AG09319 (cell line): Measurements from ENCODE around the gene SLC12A6.

Source experiments
- DNase-seq: peaks from one replicate; pipeline ENCODE4 v3.0.0-alpha.2; 2010; ENCODE audit warnings: low read depth; ENCODE audit errors: extremely low read depth
- TF ChIP-seq, protein P1 (sequence below): IDR thresholded peaks from 2 replicates; pipeline ENCODE4 v1.5.1; 2011; ENCODE audit warnings: low read depth, mild to moderate bottlenecking, inconsistent platforms, low read length, moderate library complexity

SLC12A6 gene

DNA sequence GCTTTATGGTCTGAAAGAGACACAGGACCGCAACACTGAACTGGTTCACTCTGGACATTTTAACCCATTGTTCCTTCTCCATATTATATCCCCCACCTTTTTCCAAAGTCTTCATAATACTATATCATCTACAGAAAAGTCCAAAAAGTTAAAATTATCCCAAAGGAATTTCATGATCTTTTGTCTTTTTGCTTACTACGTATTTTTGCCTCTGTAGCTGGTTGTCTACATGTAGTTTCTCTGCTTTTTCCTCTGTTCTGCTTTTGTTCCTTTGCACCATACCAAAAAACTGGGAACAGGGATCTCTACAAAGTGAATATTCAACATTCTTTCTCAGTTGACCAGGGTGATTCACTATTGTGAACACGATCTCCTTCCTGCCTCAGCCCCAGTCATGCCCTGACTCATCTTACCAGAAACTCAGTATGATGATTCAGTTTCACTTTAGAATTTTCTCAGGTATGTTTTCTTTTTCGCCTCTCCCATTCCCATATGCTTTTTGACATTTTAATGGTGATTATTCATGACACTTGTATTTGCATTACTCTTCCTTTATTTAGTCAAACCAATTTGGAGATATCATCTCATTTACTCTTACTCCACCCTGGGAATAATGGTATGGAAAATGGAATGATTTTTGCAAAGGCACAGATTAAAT is 98.3 kb downstream of the SLC12A6 start:
- peak; percentile 43 for DNase-seq
- TF ChIP-seq, protein P1, sequence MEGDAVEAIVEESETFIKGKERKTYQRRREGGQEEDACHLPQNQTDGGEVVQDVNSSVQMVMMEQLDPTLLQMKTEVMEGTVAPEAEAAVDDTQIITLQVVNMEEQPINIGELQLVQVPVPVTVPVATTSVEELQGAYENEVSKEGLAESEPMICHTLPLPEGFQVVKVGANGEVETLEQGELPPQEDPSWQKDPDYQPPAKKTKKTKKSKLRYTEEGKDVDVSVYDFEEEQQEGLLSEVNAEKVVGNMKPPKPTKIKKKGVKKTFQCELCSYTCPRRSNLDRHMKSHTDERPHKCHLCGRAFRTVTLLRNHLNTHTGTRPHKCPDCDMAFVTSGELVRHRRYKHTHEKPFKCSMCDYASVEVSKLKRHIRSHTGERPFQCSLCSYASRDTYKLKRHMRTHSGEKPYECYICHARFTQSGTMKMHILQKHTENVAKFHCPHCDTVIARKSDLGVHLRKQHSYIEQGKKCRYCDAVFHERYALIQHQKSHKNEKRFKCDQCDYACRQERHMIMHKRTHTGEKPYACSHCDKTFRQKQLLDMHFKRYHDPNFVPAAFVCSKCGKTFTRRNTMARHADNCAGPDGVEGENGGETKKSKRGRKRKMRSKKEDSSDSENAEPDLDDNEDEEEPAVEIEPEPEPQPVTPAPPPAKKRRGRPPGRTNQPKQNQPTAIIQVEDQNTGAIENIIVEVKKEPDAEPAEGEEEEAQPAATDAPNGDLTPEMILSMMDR, result no peak

- TF ChIP-seq, protein P1, result no peak
- no peak for DNase-seq
Observed at GRCh38 chr15:34233614-34234013, 104.0 kb downstream of the SLC12A6 start.

GRCh38 chr15:34223904-34224596 is 113.5 kb downstream of the SLC12A6 start:
- DNase-seq, result no peak
- TF ChIP-seq, protein P1, result no peak

DNA sequence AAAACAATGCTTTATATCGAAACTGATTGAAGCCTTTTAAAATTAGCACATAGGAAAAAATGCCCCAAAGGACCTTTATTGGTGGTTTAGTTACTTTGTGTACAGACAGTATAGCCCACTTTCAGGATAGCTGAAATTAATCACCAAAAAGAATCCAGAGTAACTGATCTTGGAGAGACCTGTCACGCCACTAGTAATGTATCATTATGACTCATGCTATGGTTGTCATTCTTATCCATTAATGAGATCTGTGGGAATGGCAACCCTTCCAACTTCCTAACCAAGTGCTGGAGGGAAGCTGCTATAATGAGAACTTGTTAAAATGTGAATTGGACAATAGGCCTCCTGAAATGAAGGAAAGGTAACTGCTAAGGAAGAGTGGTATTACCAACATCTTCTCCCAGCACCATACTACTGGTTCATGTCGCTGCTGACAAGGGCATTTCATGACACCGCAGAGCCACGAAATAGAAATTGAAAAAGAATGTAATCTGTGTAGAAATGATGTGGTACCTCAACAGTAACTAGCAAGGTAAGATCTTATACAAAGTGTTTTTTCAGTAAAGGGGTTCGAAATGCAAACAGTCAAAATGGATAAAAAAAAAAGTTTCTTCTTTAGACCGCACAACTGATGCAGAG is 119.9 kb downstream of the SLC12A6 start:
- no peak for DNase-seq
- TF ChIP-seq, protein P1, result no peak

DNA sequence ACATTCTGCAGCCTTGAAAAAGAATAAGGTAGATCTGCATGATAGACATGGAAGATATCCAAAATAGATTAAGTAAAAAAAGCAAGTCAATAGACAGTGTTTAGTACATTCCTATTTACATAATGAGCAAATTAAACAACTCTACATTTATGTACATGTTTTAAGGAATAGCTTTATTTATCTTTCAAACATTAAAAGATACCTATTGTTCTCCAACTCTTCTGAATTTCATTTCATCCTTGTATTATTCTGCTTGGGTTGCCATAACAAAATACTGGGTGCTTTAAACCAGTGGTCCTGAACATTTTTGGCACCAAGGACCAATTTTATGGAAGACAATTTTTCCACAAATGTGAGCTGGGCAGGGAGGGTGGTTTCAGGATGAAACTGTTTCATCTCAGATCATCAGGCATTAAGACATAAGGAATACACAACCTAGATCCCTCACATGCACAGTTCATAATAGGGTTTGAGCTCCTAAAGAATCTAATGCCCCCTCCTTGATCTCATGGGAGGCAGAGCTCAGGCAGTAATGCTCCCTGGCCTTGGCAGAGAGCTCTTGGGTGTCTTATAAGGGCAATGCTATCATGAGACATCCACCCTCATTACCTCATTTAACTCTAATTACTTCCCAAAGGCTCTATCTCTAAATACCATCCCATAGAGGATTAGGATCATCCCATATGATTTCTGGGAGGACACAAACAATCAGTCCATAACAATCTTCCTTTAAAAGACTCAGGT is 120.9 kb downstream of the SLC12A6 start:
- TF ChIP-seq, protein P1, result no peak
- no peak for DNase-seq

DNA sequence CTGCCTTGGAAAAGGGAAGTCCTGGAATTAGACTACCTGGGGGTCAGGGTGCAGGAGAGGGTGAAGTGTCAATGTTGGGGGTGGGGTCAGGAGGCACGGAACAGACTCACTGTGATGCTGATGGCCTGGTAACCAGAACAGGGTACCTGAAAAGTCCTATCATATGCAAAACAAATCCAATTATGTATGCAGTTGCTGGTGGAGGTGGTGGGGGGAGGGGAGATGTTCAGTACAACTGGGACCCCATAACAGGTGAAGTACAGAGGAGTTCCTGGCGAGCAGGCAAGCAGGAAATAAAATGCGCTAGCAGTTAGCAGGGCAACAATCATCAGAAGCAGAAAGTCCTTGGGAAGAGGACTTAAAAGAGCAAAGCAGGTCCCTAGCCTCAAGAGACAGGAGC is 123.4 kb downstream of the SLC12A6 start:
- no peak for DNase-seq
- TF ChIP-seq, protein P1, result no peak

DNA sequence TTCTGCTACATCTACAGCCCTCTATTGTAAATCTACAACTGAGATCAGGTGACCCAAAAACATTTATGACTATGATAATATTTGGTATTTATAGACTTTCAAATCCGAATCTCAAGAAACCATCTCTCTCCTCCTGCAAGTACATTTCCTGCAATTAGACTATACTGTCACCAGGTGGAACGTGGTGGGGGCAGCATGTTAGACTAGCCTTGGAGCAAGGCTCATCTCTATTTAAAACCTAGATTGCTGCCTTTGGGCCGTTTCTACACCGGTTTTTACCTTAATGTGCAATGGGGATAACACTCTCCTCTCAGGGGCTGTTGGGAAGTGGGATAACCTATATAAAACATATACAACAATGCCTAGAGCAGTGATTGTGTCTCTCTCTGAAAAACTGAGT is 123.9 kb downstream of the SLC12A6 start:
- TF ChIP-seq, protein P1, result no peak
- no peak for DNase-seq
